ENCODE results near the gene CETN3.

The CETN3 gene

GRCh38 chr5:90437663-90438062 lies 28.1 kb upstream of the CETN3 start:
- H3K4me2 ChIP-seq (ENCODE audit: low read length, poor library complexity, severe bottlenecking) = no peak overlapping the region
- peaks cover 0 to 9% of the 10 kb centered on the region in 2 experiments for H3K27me3 ChIP-seq (ENCODE audit: control insufficient read depth in 1 of 2, insufficient read depth in 1 of 2, low read length in 2 of 2)
- H4K91ac ChIP-seq (ENCODE audit: low read length) = no peak overlapping the region
- no peak overlapping the region for H2AK5ac ChIP-seq (ENCODE audit: low read length, severe bottlenecking)
- H3K4ac ChIP-seq (ENCODE audit: low read depth in 1 of 2, low read length in 2 of 2) = no peak overlapping the region
- no peaks in the 10 kb centered on the region for H3K4me1 ChIP-seq (ENCODE audit: control insufficient read depth, insufficient read depth, low read depth, low read length)
- no peak overlapping the region for H2BK15ac ChIP-seq (ENCODE audit: low read depth, poor library complexity, severe bottlenecking)
- no peaks in the 10 kb centered on the region for H3K79me1 ChIP-seq (replicated peaks; ENCODE audit: low read length, poor library complexity, severe bottlenecking)
- no peak overlapping the region for H3K4me3 ChIP-seq (ENCODE audit: insufficient read depth in 1 of 2, low read depth in 1 of 2, low read length in 2 of 2)
- H3K9me3 ChIP-seq (ENCODE audit: control insufficient read depth, low read length) = no peaks in the 10 kb centered on the region
- H2AFZ ChIP-seq (ENCODE audit: low read depth, low read length) = no peak overlapping the region
- no peaks in the 10 kb centered on the region for H3K36me3 ChIP-seq (ENCODE audit: control insufficient read depth in 1 of 2, insufficient read depth in 2 of 2, low read depth in 1 of 2, low read length in 2 of 2)
- no peak overlapping the region for H3K9ac ChIP-seq (ENCODE audit: low read length)
- no peak overlapping the region for H4K8ac ChIP-seq (ENCODE audit: low read length)
- no peak overlapping the region for H2BK12ac ChIP-seq (ENCODE audit: low read length in 2 of 2)
- no peak overlapping the region for H2BK5ac ChIP-seq (ENCODE audit: low read depth, low read length, poor library complexity, severe bottlenecking)
- no peak overlapping the region for H3K18ac ChIP-seq (ENCODE audit: low read depth in 1 of 2, low read length in 2 of 2)
- no peak overlapping the region for H2BK120ac ChIP-seq (ENCODE audit: low read depth, low read length)
- H3K14ac ChIP-seq (ENCODE audit: low read length in 2 of 2) = no peak overlapping the region
- no peak for DNase-seq
- H3K27ac ChIP-seq (ENCODE audit: low read length, poor library complexity, severe bottlenecking) = no peak overlapping the region
- no peak overlapping the region for H3K23ac ChIP-seq (ENCODE audit: low read length in 2 of 2)

- H3K27me3 ChIP-seq (ENCODE audit: control insufficient read depth in 1 of 2, insufficient read depth in 1 of 2, low read length in 2 of 2) = peaks cover 0 to 9% of the 10 kb centered on the region in 2 experiments
- H3K18ac ChIP-seq (ENCODE audit: low read depth in 1 of 2, low read length in 2 of 2) = no peak overlapping the region
- H3K36me3 ChIP-seq (ENCODE audit: control insufficient read depth in 1 of 2, insufficient read depth in 2 of 2, low read depth in 1 of 2, low read length in 2 of 2) = no peaks in the 10 kb centered on the region
- H2BK120ac ChIP-seq (ENCODE audit: low read depth, low read length) = no peak overlapping the region
- H2BK5ac ChIP-seq (ENCODE audit: low read depth, low read length, poor library complexity, severe bottlenecking) = no peak overlapping the region
- H3K27ac ChIP-seq (ENCODE audit: low read length, poor library complexity, severe bottlenecking) = no peak overlapping the region
- no peak overlapping the region for H3K14ac ChIP-seq (ENCODE audit: low read length in 2 of 2)
- no peak overlapping the region for H4K8ac ChIP-seq (ENCODE audit: low read length)
- H2AFZ ChIP-seq (ENCODE audit: low read depth, low read length) = no peak overlapping the region
- H3K4ac ChIP-seq (ENCODE audit: low read depth in 1 of 2, low read length in 2 of 2) = no peak overlapping the region
- H3K4me1 ChIP-seq (ENCODE audit: control insufficient read depth, insufficient read depth, low read depth, low read length) = no peaks in the 10 kb centered on the region
- no peak overlapping the region for H3K4me3 ChIP-seq (ENCODE audit: insufficient read depth in 1 of 2, low read depth in 1 of 2, low read length in 2 of 2)
- H4K91ac ChIP-seq (ENCODE audit: low read length) = no peak overlapping the region
- DNase-seq = peak; percentile 42
- 86% methylated on average over 1 of the region's 5 CpGs for WGBS
- H3K79me1 ChIP-seq (replicated peaks; ENCODE audit: low read length, poor library complexity, severe bottlenecking) = no peaks in the 10 kb centered on the region
- no peak overlapping the region for H2BK15ac ChIP-seq (ENCODE audit: low read depth, poor library complexity, severe bottlenecking)
- no peak overlapping the region for H2BK12ac ChIP-seq (ENCODE audit: low read length in 2 of 2)
- H2AK5ac ChIP-seq (ENCODE audit: low read length, severe bottlenecking) = no peak overlapping the region
- no peak overlapping the region for H3K23ac ChIP-seq (ENCODE audit: low read length in 2 of 2)
- no peak overlapping the region for H3K4me2 ChIP-seq (ENCODE audit: low read length, poor library complexity, severe bottlenecking)
- H3K9ac ChIP-seq (ENCODE audit: low read length) = no peak overlapping the region
- H3K9me3 ChIP-seq (ENCODE audit: control insufficient read depth, low read length) = no peaks in the 10 kb centered on the region
Measured at GRCh38 chr5:90434116-90434714, 24.7 kb upstream of the CETN3 start.

GRCh38 chr5:90424245-90424644 lies 14.7 kb upstream of the CETN3 start:
- Histone ChIP-seq H3K79me1 (replicated peaks; ENCODE audit: low read length, poor library complexity, severe bottlenecking) (no peaks in the 10 kb centered on the region), H3K14ac (ENCODE audit: low read length in 2 of 2) (no peak overlapping the region)
- DNase-seq = no peak

GRCh38 chr5:90421136-90421535 lies 11.6 kb upstream of the CETN3 start:
- Histone ChIP-seq H2BK15ac (ENCODE audit: low read depth, poor library complexity, severe bottlenecking) (no peak overlapping the region), H3K27me3 (ENCODE audit: control insufficient read depth in 1 of 2, insufficient read depth in 1 of 2, low read length in 2 of 2) (no peaks in the 10 kb centered on the region), H3K14ac (ENCODE audit: low read length in 2 of 2) (no peak overlapping the region), H3K4me1 (ENCODE audit: control insufficient read depth, insufficient read depth, low read depth, low read length) (no peaks in the 10 kb centered on the region), H3K36me3 (ENCODE audit: control insufficient read depth in 1 of 2, insufficient read depth in 2 of 2, low read depth in 1 of 2, low read length in 2 of 2) (no peaks in the 10 kb centered on the region), H3K4me3 (ENCODE audit: insufficient read depth in 1 of 2, low read depth in 1 of 2, low read length in 2 of 2) (no peak overlapping the region), H3K4me2 (ENCODE audit: low read length, poor library complexity, severe bottlenecking) (no peak overlapping the region), H3K18ac (ENCODE audit: low read depth in 1 of 2, low read length in 2 of 2) (no peak overlapping the region), H2AFZ (ENCODE audit: low read depth, low read length) (no peak overlapping the region), H3K9ac (ENCODE audit: low read length) (no peak overlapping the region), H3K23ac (ENCODE audit: low read length in 2 of 2) (no peak overlapping the region), H2BK5ac (ENCODE audit: low read depth, low read length, poor library complexity, severe bottlenecking) (no peak overlapping the region), H2BK12ac (ENCODE audit: low read length in 2 of 2) (no peak overlapping the region), H4K8ac (ENCODE audit: low read length) (no peak overlapping the region), H3K79me1 (replicated peaks; ENCODE audit: low read length, poor library complexity, severe bottlenecking) (no peaks in the 10 kb centered on the region), H3K4ac (ENCODE audit: low read depth in 1 of 2, low read length in 2 of 2) (no peak overlapping the region), H2AK5ac (ENCODE audit: low read length, severe bottlenecking) (no peak overlapping the region), H3K9me3 (ENCODE audit: control insufficient read depth, low read length) (no peaks in the 10 kb centered on the region), H4K91ac (ENCODE audit: low read length) (no peak overlapping the region), H2BK120ac (ENCODE audit: low read depth, low read length) (no peak overlapping the region), H3K27ac (ENCODE audit: low read length, poor library complexity, severe bottlenecking) (no peak overlapping the region)
- DNase-seq = peak; percentile 14
- WGBS = 46% methylated on average over 4 of the region's 4 CpGs

More at GRCh38 chr5:90424245-90424644, 14.7 kb upstream of the CETN3 start:
- Histone ChIP-seq H2AK5ac (ENCODE audit: low read length, severe bottlenecking) (no peak overlapping the region), H3K4me2 (ENCODE audit: low read length, poor library complexity, severe bottlenecking) (no peak overlapping the region), H3K27ac (ENCODE audit: low read length, poor library complexity, severe bottlenecking) (no peak overlapping the region), H3K36me3 (ENCODE audit: control insufficient read depth in 1 of 2, insufficient read depth in 2 of 2, low read depth in 1 of 2, low read length in 2 of 2) (no peaks in the 10 kb centered on the region), H3K9ac (ENCODE audit: low read length) (no peak overlapping the region), H3K4me3 (ENCODE audit: insufficient read depth in 1 of 2, low read depth in 1 of 2, low read length in 2 of 2) (no peak overlapping the region), H3K4ac (ENCODE audit: low read depth in 1 of 2, low read length in 2 of 2) (no peak overlapping the region), H4K8ac (ENCODE audit: low read length) (no peak overlapping the region), H4K91ac (ENCODE audit: low read length) (no peak overlapping the region), H2BK120ac (ENCODE audit: low read depth, low read length) (no peak overlapping the region), H2BK5ac (ENCODE audit: low read depth, low read length, poor library complexity, severe bottlenecking) (no peak overlapping the region), H3K18ac (ENCODE audit: low read depth in 1 of 2, low read length in 2 of 2) (no peak overlapping the region), H2AFZ (ENCODE audit: low read depth, low read length) (no peak overlapping the region), H3K9me3 (ENCODE audit: control insufficient read depth, low read length) (no peaks in the 10 kb centered on the region), H3K27me3 (ENCODE audit: control insufficient read depth in 1 of 2, insufficient read depth in 1 of 2, low read length in 2 of 2) (no peaks in the 10 kb centered on the region), H2BK12ac (ENCODE audit: low read length in 2 of 2) (no peak overlapping the region), H2BK15ac (ENCODE audit: low read depth, poor library complexity, severe bottlenecking) (no peak overlapping the region), H3K4me1 (ENCODE audit: control insufficient read depth, insufficient read depth, low read depth, low read length) (no peaks in the 10 kb centered on the region), H3K23ac (ENCODE audit: low read length in 2 of 2) (no peak overlapping the region)
- WGBS = no CpG with 5 or more reads among the region's 1 CpG
